ENCODE data around the gene DHPS.
A peak's percentile ranks its signal among the peaks of the same experiment; 100 is the strongest.
"Not testable (repeated sequence)": the region's sequence is repeated elsewhere in the genome, so short reads cannot be mapped to it uniquely, and the experiment has no call there.

The DHPS gene

GRCh38 chr19:12720296-12720695 lies 38.6 kb upstream of the DHPS start:
- ChIA-PET POLR2A (interaction anchor here (0.6 to 5.4 kb wide), 3 partner anchors 14 to 72 kb away, joined by 4 to 33 read pairs (median 6); partner anchors contain the start of genes JUNB and TRIR), CTCF (interaction anchor here (1.1 to 4.8 kb wide), 4 partner anchors 13 to 76 kb away, joined by 3 to 31 read pairs (median 6); partner anchors contain the start of gene TRIR)
- TF ChIP-seq CTCF (IDR thresholded peaks at IDR 0.05; ENCODE audit: insufficient read depth, low read length, missing control alignments): no peak
- no peak for DNase-seq (ENCODE audit: low read depth, low spot score)
- peak overlapping the region; percentile 80 for H3K4me3 ChIP-seq (ENCODE audit: low read depth, low read length)

- no peak overlapping the region for H3K4me3 ChIP-seq (ENCODE audit: low read depth, low read length)
- ChIA-PET CTCF (interaction anchor here (0.6 to 7.2 kb wide), 7 partner anchors 10 to 731 kb away, joined by 3 to 46 read pairs (median 4); no protein-coding TSS in a partner anchor), POLR2A (no interaction called here)
- no peak for DNase-seq (ENCODE audit: low read depth, low spot score)
- TF ChIP-seq CTCF (IDR thresholded peaks at IDR 0.05; ENCODE audit: insufficient read depth, low read length, missing control alignments): no peak
These were observed 34.2 kb upstream of the DHPS start for GRCh38 chr19:12715929-12716328.

GRCh38 chr19:12715102-12715501 lies 33.4 kb upstream of the DHPS start:
- ChIA-PET POLR2A (no interaction called here), CTCF (interaction anchor here (0.8 to 7.2 kb wide), 6 partner anchors 8 to 131 kb away, joined by 3 to 46 read pairs (median 8); partner anchors contain the start of gene TNPO2)
- DNase-seq (ENCODE audit: low read depth, low spot score): no peak
- H3K4me3 ChIP-seq (ENCODE audit: low read depth, low read length): no peak overlapping the region
- no peak for TF ChIP-seq CTCF (IDR thresholded peaks at IDR 0.05; ENCODE audit: insufficient read depth, low read length, missing control alignments)

GRCh38 chr19:12713304-12713703 lies 31.6 kb upstream of the DHPS start:
- DNase-seq (ENCODE audit: low read depth, low spot score); H3K4me3 ChIP-seq (ENCODE audit: low read depth, low read length): not testable (repeated sequence)
- CTCF ChIA-PET: interaction anchor here (0.7 to 7.2 kb wide), 10 partner anchors 8 to 133 kb away, joined by 3 to 46 read pairs (median 8); partner anchors contain the start of genes FBXW9 and TNPO2
- POLR2A ChIA-PET: interaction anchor here (1.1 kb wide), 1 partner anchor 24 kb away, joined by 3 read pairs; the partner anchor contains the start of gene GET3

GRCh38 chr19:12712077-12712476 lies 30.4 kb upstream of the DHPS start:
- not testable (repeated sequence) for DNase-seq (ENCODE audit: low read depth, low spot score); H3K4me3 ChIP-seq (ENCODE audit: low read depth, low read length)
- ChIA-PET POLR2A (interaction anchor here (1.1 kb wide), 1 partner anchor 25 kb away, joined by 3 read pairs; the partner anchor contains the start of gene GET3), CTCF (interaction anchor here (0.6 to 7.2 kb wide), 5 partner anchors 10 to 135 kb away, joined by 3 to 46 read pairs (median 11); partner anchors contain the start of genes FBXW9 and TNPO2)

- ChIA-PET POLR2A (no interaction called here), CTCF (interaction anchor here (1.1 to 7.2 kb wide), 5 partner anchors 11 to 135 kb away, joined by 3 to 46 read pairs (median 11); partner anchors contain the start of gene FBXW9)
- no peak overlapping the region for H3K4me3 ChIP-seq (ENCODE audit: low read depth, low read length)
- no peak for TF ChIP-seq CTCF (IDR thresholded peaks at IDR 0.05; ENCODE audit: insufficient read depth, low read length, missing control alignments)
- no peak for DNase-seq (ENCODE audit: low read depth, low spot score)
These were observed 29.5 kb upstream of the DHPS start for GRCh38 chr19:12711187-12711586.

GRCh38 chr19:12708641-12709040 lies 27.0 kb upstream of the DHPS start:
- ChIA-PET POLR2A (interaction anchor here (0.9 kb wide), 1 partner anchor 12 kb away, joined by 5 read pairs; the partner anchor contains the start of gene FBXW9), CTCF (interaction anchor here (0.9 to 1.9 kb wide), 8 partner anchors 9 to 139 kb away, joined by 3 to 8 read pairs (median 4); no protein-coding TSS in a partner anchor)
- TF ChIP-seq CTCF (IDR thresholded peaks at IDR 0.05; ENCODE audit: insufficient read depth, low read length, missing control alignments): no peak
- DNase-seq (ENCODE audit: low read depth, low spot score): no peak
- H3K4me3 ChIP-seq (ENCODE audit: low read depth, low read length): no peak overlapping the region
